Stimulated activated naive CD8-positive, alpha-beta T cell treated with anti-CD3 and anti-CD28 coated beads, Interleukin-15, Interleukin-2, amounts not matched to agents 100 U/mL and 50 U/mL, for 24 hours (primary cell): ENCODE measurements around the gene PCDHGB4.
A peak's percentile ranks its signal among the peaks of the same experiment; 100 is the strongest.
"Not testable (repeated sequence)": the region's sequence is repeated elsewhere in the genome, so short reads cannot be mapped to it uniquely, and the experiment has no call there.

Experiments used
- ATAC-seq: fragments of 150-1000 bp; cut with Tn5 transposase; one replicate; pipeline ENCODE4 v1.10.0; 2021
- DNase-seq: peaks from one replicate; pipeline ENCODE4 v3.0.0; 2021

PCDHGB4 gene

GRCh38 chr5:141398608-141399007, 11.1 kb downstream of the PCDHGB4 start:
- ATAC-seq, result no peak
- no peak for DNase-seq

DNA sequence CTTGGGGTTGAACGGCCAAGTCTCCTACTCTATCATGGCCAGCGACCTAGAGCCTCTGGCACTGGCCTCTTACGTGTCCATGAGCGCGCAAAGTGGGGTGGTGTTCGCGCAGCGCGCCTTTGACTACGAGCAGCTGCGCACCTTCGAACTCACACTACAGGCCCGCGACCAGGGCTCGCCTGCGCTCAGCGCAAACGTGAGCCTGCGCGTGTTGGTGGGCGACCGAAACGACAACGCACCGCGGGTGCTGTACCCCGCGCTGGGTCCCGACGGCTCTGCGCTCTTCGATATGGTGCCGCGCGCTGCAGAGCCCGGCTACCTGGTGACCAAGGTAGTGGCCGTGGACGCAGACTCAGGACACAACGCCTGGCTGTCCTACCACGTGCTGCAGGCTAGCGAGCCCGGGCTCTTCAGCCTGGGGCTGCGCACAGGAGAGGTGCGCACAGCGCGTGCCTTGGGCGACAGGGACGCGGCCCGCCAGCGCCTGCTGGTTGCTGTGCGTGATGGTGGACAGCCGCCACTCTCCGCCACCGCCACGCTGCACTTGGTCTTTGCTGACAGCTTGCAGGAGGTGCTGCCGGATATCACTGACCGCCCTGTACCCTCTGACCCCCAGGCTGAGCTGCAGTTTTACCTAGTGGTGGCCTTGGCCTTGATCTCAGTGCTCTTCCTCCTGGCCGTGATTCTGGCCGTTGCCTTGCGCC, 12.2 kb downstream of the PCDHGB4 start:
- ATAC-seq (no peak), DNase-seq (no peak)

GRCh38 chr5:141402553-141403243, 15.2 kb downstream of the PCDHGB4 start, which contains the start of gene PCDHGA9:
Gene PCDHGA9, plus strand, starts transcription at chr5:141402778. Its CDS starts 175 bp downstream, at chr5:141402953.
- no peak for ATAC-seq
- no peak for DNase-seq

GRCh38 chr5:141403387-141403786, 15.9 kb downstream of the PCDHGB4 start:
- DNase-seq (no peak), ATAC-seq (no peak)

DNA sequence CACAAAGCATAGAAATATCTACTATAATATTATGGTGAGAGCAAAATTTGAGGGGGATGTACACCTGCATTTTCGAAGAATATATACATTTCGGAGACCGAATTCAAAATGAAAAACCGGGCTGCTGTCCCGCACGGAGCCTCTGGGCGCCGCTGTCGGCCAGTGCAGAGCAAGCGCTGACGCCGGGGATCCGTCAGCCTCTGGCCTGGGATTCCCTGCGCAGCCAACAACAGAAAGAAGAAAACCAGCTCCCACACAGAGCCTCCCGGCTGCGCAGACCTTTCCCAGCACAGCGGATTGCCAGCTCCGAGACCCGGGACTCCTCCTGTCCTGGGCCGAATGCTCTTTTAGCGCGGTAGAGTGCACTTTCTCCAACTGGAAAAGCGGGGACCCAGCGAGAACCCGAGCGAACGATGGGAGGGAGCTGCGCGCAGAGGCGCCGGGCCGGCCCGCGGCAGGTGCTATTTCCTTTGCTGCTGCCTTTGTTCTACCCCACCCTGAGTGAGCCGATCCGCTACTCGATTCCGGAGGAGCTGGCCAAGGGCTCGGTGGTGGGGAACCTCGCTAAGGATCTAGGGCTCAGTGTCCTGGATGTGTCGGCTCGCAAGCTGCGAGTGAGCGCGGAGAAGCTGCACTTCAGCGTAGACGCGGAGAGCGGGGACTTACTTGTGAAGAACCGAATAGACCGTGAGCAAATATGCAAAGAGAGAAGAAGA, 20.4 kb downstream of the PCDHGB4 start, which contains the start of gene PCDHGB6:
PCDHGB6 (plus strand) TSS at position 232 of the 716 bp plus-strand sequence; CDS start at position 414, 182 bp downstream.
- peak; percentile 51 for DNase-seq
- peak; percentile 40 for ATAC-seq

DNA sequence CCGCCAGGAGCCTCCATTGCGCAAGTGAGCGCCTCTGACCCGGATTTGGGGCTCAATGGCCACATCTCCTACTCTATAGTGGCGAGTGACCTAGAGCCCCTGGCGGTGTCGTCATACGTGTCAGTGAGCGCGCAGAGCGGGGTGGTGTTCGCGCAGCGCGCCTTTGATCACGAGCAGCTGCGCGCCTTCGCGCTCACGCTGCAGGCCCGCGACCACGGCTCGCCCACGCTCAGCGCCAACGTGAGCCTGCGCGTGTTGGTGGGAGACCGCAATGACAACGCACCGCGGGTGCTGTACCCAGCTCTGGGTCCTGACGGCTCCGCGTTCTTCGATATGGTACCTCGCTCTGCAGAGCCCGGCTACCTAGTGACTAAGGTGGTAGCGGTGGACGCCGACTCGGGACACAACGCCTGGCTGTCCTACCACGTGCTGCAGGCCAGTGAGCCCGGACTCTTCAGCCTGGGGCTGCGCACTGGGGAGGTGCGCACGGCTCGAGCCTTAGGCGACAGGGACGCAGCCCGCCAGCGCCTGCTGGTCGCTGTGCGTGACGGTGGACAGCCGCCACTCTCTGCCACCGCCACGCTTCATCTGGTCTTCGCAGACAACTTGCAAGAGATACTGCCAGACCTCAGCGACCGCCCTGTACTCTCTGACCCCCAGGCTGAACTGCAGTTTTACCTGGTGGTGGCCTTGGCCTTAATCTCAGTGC, 22.3 kb downstream of the PCDHGB4 start:
- ATAC-seq (no peak), DNase-seq (no peak)

- DNase-seq, result no peak
Measured at GRCh38 chr5:141411575-141411974, 24.1 kb downstream of the PCDHGB4 start.

DNA sequence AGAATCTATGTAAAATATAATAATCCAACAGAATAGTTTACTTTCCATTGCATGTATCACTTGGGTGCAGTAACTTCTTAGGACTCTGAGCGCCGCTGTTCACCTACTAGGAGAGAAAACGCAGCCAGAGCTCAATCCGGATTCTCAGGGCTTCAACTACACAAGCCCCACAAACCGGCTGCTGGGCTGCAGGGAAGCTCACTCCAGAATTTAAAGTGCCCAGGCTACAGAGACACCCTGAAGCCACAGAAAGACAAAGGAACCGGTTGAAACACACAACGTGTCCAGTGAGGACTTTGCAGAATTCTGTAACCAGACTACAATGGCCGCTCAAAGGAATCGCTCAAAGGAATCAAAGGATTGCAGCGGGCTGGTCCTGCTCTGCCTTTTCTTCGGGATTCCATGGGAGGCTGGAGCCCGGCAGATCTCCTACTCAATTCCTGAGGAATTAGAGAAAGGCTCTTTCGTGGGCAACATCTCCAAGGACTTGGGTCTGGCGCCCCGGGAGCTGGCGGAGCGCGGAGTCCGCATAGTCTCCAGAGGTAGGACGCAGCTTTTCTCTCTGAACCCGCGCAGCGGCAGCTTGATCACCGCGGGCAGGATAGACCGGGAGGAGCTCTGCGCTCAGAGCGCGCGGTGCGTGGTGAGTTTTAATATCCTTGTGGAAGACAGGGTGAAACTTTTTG, 25.5 kb downstream of the PCDHGB4 start, which contains the start of gene PCDHGA10:
PCDHGA10 (plus strand) TSS at position 134 of the 686 bp plus-strand sequence; CDS start at position 323, 189 bp downstream.
- DNase-seq, result peak; percentile 47
- ATAC-seq, result peak; percentile 64

More at GRCh38 chr5:141411575-141411974, 24.1 kb downstream of the PCDHGB4 start:
- no peak for ATAC-seq

- ATAC-seq (no peak), DNase-seq (no peak)
Measured at GRCh38 chr5:141413540-141414069, 26.1 kb downstream of the PCDHGB4 start.

GRCh38 chr5:141414548-141415274, 27.2 kb downstream of the PCDHGB4 start:
- ATAC-seq, result not testable (repeated sequence)

DNA sequence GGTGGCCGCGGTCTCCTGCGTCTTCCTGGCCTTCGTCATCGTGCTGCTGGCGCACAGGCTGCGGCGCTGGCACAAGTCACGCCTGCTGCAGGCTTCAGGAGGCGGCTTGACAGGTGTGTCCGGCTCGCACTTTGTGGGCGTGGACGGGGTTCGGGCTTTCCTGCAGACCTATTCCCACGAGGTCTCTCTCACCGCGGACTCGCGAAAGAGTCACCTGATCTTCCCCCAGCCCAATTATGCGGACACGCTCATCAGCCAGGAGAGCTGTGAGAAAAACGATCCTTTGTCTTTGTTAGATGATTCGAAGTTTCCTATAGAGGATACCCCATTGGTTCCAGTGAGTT, 27.7 kb downstream of the PCDHGB4 start:
- not testable (repeated sequence) for DNase-seq, ATAC-seq

More at GRCh38 chr5:141414548-141415274, 27.2 kb downstream of the PCDHGB4 start:
- DNase-seq, result not testable (repeated sequence)

- ATAC-seq (peak; percentile 72), DNase-seq (peak; percentile 65)
Measured at GRCh38 chr5:141417494-141418172, 30.1 kb downstream of the PCDHGB4 start, which contains the start of gene PCDHGB7. Gene PCDHGB7, plus strand, starts transcription at chr5:141417677. Its CDS starts 183 bp downstream, at chr5:141417860.

- DNase-seq (no peak), ATAC-seq (no peak)
Measured at GRCh38 chr5:141419074-141419880, 31.8 kb downstream of the PCDHGB4 start.

DNA sequence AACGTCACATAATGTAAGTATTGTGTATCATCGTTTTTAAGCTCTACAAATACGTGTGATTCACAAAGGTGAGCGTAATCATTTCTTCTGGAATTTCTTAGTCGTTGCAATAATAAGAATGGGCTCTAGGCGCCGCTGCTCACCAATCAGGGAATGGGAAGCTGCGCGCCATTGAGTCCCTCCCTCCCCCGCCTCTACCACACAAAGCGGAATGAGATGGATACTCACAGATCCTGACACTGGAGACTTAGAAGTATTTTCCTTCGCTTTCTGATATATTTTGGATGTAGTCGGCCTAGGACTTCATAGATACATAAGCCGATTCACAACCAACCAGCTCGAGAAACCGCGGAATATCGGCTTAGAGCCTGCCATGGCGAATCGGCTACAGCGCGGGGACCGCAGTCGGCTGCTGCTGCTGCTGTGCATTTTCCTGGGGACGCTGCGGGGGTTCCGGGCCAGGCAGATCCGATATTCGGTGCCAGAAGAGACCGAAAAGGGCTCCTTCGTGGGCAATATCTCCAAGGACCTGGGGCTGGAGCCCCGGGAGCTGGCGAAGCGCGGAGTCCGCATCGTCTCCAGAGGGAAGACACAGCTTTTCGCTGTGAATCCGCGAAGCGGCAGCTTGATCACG, 33.5 kb downstream of the PCDHGB4 start, which contains the start of gene PCDHGA11:
PCDHGA11 (plus strand) TSS at position 197 of the 634 bp plus-strand sequence; CDS start at position 374, 177 bp downstream.
- DNase-seq (peak; percentile 62), ATAC-seq (no peak)

- no peak for DNase-seq
- no peak for ATAC-seq
Measured at GRCh38 chr5:141421489-141421855, 34.0 kb downstream of the PCDHGB4 start.

GRCh38 chr5:141422742-141423291, 35.3 kb downstream of the PCDHGB4 start:
- DNase-seq, result no peak
- ATAC-seq, result no peak

- ATAC-seq, result no peak
- no peak for DNase-seq
Measured at GRCh38 chr5:141427783-141428426, 40.4 kb downstream of the PCDHGB4 start.
